HEK293 (cell line): ENCODE results near the gene CSNK1G2.

Source experiments
- KLF16 ChIP-seq: fragments of 450-650 bp; formaldehyde crosslinking; IDR thresholded peaks from 2 replicates; pipeline ENCODE4 v1.5.1; 2017; ENCODE audit warnings: missing biosample characterization, missing genetic modification characterization
- SETDB1 ChIP-seq: IDR thresholded peaks from one replicate; pipeline ENCODE4 v1.6.1; 2017; ENCODE audit warnings: mild to moderate bottlenecking, low read length, moderate library complexity, mixed read lengths; ENCODE audit not compliant: insufficient read length
- TCF7L2 ChIP-seq: IDR thresholded peaks from 2 replicates; pipeline ENCODE4 v1.6.1; 2011; ENCODE audit warnings: low read depth, mild to moderate bottlenecking, inconsistent platforms, low read length, moderate library complexity, borderline replicate concordance
- TRIM28 ChIP-seq: IDR thresholded peaks from 2 replicates; pipeline ENCODE4 v1.6.1; 2011; ENCODE audit warnings: low read length, control low read depth, borderline replicate concordance
- ZBTB20 ChIP-seq: fragments of 450-650 bp; formaldehyde crosslinking; IDR thresholded peaks from 2 replicates; pipeline ENCODE4 v1.5.1; 2016; ENCODE audit warnings: missing biosample characterization, missing genetic modification characterization
- ZNF112 ChIP-seq: fragments of 450-650 bp; formaldehyde crosslinking; IDR thresholded peaks from 2 replicates; pipeline ENCODE4 v1.5.0; 2017; ENCODE audit warnings: missing biosample characterization, missing genetic modification characterization
- ZNF221 ChIP-seq: fragments of 450-650 bp; formaldehyde crosslinking; IDR thresholded peaks from 2 replicates; pipeline ENCODE4 v1.5.1; 2017; ENCODE audit warnings: missing biosample characterization, missing genetic modification characterization, borderline replicate concordance
- ZNF404 ChIP-seq: fragments of 450-650 bp; formaldehyde crosslinking; IDR thresholded peaks from 2 replicates; pipeline ENCODE4 v1.5.1; 2017; ENCODE audit warnings: missing biosample characterization, missing genetic modification characterization
- TF ChIP-seq, protein P1 (sequence below): fragments of 450-650 bp; formaldehyde crosslinking; IDR thresholded peaks from 2 replicates; pipeline ENCODE4 v1.5.1; 2016; ENCODE audit warnings: missing biosample characterization, missing genetic modification characterization
- TF ChIP-seq, protein P2 (sequence below): fragments of 450-650 bp; formaldehyde crosslinking; IDR thresholded peaks from 2 replicates; pipeline ENCODE4 v1.5.1; 2016; ENCODE audit warnings: missing biosample characterization, missing genetic modification characterization
- TF ChIP-seq, protein P3 (sequence below): fragments of 450-650 bp; formaldehyde crosslinking; IDR thresholded peaks from 2 replicates; pipeline ENCODE4 v1.5.1; 2016; ENCODE audit warnings: missing biosample characterization, missing genetic modification characterization

DNA sequence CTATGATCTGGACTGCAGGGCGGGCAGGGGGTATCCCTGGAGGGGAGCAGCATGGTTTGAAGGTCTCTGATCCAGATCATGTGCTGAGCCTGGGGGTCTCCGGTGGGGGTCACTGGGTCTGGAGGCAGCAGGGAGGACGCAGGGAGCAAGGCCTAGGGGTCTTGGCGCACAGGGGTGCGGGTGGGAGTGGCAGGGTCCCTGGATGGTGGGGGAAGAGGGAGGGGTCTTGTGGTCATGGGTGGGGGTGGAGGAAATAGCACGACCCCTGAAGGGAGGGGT, 72.7 kb downstream of the CSNK1G2 start:
- no peak for TF ChIP-seq ZNF404 (tag by site-specific recombination)
- TF ChIP-seq, protein P1, sequence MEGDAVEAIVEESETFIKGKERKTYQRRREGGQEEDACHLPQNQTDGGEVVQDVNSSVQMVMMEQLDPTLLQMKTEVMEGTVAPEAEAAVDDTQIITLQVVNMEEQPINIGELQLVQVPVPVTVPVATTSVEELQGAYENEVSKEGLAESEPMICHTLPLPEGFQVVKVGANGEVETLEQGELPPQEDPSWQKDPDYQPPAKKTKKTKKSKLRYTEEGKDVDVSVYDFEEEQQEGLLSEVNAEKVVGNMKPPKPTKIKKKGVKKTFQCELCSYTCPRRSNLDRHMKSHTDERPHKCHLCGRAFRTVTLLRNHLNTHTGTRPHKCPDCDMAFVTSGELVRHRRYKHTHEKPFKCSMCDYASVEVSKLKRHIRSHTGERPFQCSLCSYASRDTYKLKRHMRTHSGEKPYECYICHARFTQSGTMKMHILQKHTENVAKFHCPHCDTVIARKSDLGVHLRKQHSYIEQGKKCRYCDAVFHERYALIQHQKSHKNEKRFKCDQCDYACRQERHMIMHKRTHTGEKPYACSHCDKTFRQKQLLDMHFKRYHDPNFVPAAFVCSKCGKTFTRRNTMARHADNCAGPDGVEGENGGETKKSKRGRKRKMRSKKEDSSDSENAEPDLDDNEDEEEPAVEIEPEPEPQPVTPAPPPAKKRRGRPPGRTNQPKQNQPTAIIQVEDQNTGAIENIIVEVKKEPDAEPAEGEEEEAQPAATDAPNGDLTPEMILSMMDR, result no peak
- TF ChIP-seq ZNF221 (tag by site-specific recombination), result no peak
- no peak for TF ChIP-seq ZNF112 (tag by site-specific recombination)
- TF ChIP-seq SETDB1, result no peak
- TF ChIP-seq, protein P2, sequence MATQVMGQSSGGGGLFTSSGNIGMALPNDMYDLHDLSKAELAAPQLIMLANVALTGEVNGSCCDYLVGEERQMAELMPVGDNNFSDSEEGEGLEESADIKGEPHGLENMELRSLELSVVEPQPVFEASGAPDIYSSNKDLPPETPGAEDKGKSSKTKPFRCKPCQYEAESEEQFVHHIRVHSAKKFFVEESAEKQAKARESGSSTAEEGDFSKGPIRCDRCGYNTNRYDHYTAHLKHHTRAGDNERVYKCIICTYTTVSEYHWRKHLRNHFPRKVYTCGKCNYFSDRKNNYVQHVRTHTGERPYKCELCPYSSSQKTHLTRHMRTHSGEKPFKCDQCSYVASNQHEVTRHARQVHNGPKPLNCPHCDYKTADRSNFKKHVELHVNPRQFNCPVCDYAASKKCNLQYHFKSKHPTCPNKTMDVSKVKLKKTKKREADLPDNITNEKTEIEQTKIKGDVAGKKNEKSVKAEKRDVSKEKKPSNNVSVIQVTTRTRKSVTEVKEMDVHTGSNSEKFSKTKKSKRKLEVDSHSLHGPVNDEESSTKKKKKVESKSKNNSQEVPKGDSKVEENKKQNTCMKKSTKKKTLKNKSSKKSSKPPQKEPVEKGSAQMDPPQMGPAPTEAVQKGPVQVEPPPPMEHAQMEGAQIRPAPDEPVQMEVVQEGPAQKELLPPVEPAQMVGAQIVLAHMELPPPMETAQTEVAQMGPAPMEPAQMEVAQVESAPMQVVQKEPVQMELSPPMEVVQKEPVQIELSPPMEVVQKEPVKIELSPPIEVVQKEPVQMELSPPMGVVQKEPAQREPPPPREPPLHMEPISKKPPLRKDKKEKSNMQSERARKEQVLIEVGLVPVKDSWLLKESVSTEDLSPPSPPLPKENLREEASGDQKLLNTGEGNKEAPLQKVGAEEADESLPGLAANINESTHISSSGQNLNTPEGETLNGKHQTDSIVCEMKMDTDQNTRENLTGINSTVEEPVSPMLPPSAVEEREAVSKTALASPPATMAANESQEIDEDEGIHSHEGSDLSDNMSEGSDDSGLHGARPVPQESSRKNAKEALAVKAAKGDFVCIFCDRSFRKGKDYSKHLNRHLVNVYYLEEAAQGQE (tag by site-specific recombination), result no peak
- TF ChIP-seq ZBTB20 (tag by site-specific recombination), result no peak
- no peak for TF ChIP-seq TRIM28
- TF ChIP-seq KLF16, result no peak
- TF ChIP-seq TCF7L2, result no peak
- TF ChIP-seq, protein P3, sequence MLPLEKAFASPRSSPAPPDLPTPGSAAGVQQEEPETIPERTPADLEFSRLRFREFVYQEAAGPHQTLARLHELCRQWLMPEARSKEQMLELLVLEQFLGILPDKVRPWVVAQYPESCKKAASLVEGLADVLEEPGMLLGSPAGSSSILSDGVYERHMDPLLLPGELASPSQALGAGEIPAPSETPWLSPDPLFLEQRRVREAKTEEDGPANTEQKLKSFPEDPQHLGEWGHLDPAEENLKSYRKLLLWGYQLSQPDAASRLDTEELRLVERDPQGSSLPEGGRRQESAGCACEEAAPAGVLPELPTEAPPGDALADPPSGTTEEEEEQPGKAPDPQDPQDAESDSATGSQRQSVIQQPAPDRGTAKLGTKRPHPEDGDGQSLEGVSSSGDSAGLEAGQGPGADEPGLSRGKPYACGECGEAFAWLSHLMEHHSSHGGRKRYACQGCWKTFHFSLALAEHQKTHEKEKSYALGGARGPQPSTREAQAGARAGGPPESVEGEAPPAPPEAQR, result no peak
